GM19324 (cell line): Measurements from ENCODE around the gene PFN2.

Source experiments
- ATAC-seq: cut with Tn5 transposase; IDR thresholded peaks from one replicate; pipeline ENCODE4 v1.9.1; 2021; ENCODE audit warnings: mild to moderate bottlenecking, moderate library complexity; ENCODE audit not compliant: unreplicated experiment, low FRiP score

Gene PFN2

DNA sequence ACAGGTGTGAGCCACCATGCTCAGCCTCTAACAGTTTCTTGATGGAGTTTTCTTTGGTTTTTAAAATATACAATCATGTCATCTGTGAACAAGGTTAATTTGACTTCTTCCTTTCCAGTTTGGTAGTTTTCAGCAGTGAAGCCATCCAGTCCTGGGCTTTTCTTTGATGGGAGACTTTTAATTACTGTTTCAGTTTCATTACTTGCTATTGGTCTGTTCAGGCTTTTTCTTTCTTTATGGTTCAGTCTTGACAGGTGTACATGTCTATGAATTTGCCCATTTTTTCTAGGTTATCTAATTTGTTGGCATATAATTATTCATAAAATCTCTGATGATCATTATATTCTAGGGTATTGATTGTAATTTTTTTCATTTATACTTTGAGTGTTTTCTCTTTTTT lies 36.8 kb downstream of the PFN2 start:
- no peak for ATAC-seq

DNA sequence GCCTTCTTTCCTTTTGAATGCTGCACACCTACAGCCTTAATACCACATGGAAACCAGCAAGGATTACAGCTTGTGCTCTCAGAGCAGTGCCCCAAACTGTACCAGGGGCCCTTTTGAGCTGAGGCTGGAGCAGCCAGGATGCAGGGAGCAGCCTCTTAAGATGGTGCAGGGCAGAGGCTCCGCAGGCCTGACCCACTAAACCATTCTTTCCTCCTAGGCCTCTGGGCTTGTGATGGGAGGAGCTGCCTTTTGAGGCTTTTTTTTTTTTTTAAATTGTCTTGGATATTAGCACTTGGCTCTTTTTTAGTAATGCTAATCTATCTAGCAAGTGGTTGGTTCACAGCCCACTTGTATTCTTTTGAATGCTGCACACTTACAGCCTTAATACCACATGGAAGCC lies 37.7 kb downstream of the PFN2 start:
- no peak for ATAC-seq

DNA sequence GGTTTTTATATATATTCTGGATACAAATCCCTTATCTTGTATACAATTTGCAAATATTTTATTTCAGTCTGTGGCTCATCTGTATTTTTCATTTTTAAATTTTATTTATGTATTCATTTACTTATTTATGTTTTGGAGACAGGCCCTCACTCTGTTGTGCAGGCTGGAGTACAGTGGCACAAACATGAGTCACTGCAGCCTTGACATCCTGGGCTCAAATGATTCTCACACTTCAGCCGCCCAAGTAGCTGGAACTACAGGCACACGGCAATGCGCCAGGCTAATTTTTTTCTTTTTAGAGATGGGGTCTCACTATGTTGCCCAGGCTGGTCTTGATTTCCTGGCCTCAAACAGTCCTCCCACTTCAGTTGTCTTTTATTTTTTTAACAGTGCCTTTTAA lies 50.6 kb downstream of the PFN2 start:
- no peak for ATAC-seq

DNA sequence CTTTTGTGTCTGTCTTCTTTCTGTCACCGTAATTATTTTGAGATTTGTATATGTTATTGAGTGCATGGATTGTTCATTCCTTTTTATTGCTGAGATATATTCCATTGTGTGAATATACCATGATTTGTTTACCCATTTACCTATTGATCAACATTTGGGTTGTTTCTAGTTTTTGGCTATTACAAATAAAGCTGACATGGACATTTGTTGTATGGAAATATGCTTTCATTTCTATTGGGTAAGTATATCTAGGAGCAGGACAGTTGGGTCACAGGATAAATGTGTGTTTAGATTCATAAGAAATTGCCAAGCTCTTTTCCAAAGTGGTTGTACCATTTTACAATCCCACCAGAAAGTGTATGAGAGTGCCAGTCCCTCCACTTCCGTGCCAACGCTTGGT lies 51.2 kb downstream of the PFN2 start:
- no peak for ATAC-seq

DNA sequence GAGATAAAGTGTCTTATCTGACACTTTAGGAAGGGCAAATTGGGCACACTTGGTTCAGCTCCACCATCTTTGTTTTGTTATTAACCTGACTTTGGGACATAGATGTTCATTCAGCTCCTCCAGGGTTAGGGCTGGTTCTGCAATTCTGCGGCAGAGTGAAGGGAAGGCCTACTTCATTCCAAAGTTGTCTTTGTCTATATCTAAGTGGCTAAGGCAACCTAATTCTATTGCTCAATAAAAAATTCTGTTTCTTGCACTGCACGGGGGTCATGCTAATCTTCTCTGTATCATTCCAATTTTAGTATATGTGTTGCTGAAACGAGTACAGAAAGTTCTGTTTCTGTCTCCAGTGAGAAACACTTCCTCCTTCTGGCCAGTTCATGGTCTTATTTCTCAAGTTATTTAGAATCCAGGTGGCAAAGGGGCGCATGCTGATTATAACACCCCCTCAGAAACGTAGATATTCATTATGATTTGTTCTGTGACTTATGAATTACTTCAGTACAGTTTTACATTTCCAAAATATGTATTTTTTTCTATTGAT lies 53.5 kb downstream of the PFN2 start:
- ATAC-seq = no peak
